AML-193 (cell line): ENCODE data around the gene SLC37A1.
"Not testable (repeated sequence)": the region's sequence is repeated elsewhere in the genome, so short reads cannot be mapped to it uniquely, and the experiment has no call there.

ENCODE experiments used
- DNase-seq, 2 experiments: peaks; one replicate each; lab custom pipeline; 2025; lab: John Stamatoyannopoulos, UW

SLC37A1 gene

GRCh38 chr21:42619841-42620240 lies 106.2 kb downstream of the SLC37A1 start:
- no peak for DNase-seq

- DNase-seq: no peak
Observed at GRCh38 chr21:42621166-42621818, 107.6 kb downstream of the SLC37A1 start.

- DNase-seq: no peak
Observed at GRCh38 chr21:42621819-42622177, 108.1 kb downstream of the SLC37A1 start.

GRCh38 chr21:42622284-42622683 lies 108.6 kb downstream of the SLC37A1 start:
- no peak for DNase-seq

GRCh38 chr21:42623694-42624093 lies 110.0 kb downstream of the SLC37A1 start:
- no peak for DNase-seq

- DNase-seq: no peak
Observed at GRCh38 chr21:42624095-42624790, 110.6 kb downstream of the SLC37A1 start.

- DNase-seq: no peak
Observed at GRCh38 chr21:42624936-42625335, 111.3 kb downstream of the SLC37A1 start.

GRCh38 chr21:42626171-42626570 lies 112.5 kb downstream of the SLC37A1 start:
- DNase-seq: no peak

GRCh38 chr21:42627527-42628289 lies 114.1 kb downstream of the SLC37A1 start:
- no peak for DNase-seq

- DNase-seq: not testable (repeated sequence)
Observed at GRCh38 chr21:42628466-42629061, 114.9 kb downstream of the SLC37A1 start.

GRCh38 chr21:42629933-42630589 lies 116.4 kb downstream of the SLC37A1 start:
- DNase-seq: no peak

GRCh38 chr21:42630626-42631025 lies 117.0 kb downstream of the SLC37A1 start:
- no peak for DNase-seq
